ENCODE measurements around the gene SMYD3.

GRCh38 chr1:246367041-246367440 lies 140.0 kb downstream of the SMYD3 start:
- TF ChIP-seq MYNN (CRISPR knock-in tag; IDR thresholded peaks at IDR 0.05; ENCODE audit: low read depth) = no peak
- no peak for TF ChIP-seq ZNF768 (CRISPR knock-in tag; IDR thresholded peaks at IDR 0.05)
- TF ChIP-seq, protein P1, sequence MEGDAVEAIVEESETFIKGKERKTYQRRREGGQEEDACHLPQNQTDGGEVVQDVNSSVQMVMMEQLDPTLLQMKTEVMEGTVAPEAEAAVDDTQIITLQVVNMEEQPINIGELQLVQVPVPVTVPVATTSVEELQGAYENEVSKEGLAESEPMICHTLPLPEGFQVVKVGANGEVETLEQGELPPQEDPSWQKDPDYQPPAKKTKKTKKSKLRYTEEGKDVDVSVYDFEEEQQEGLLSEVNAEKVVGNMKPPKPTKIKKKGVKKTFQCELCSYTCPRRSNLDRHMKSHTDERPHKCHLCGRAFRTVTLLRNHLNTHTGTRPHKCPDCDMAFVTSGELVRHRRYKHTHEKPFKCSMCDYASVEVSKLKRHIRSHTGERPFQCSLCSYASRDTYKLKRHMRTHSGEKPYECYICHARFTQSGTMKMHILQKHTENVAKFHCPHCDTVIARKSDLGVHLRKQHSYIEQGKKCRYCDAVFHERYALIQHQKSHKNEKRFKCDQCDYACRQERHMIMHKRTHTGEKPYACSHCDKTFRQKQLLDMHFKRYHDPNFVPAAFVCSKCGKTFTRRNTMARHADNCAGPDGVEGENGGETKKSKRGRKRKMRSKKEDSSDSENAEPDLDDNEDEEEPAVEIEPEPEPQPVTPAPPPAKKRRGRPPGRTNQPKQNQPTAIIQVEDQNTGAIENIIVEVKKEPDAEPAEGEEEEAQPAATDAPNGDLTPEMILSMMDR (CRISPR knock-in tag; IDR thresholded peaks at IDR 0.05) = no peak
- no peak for TF ChIP-seq HDAC2 (CRISPR knock-in tag; IDR thresholded peaks at IDR 0.05)
- no peak for TF ChIP-seq SUZ12 (IDR thresholded peaks at IDR 0.05; ENCODE audit: low read depth, low read length)
- no peak for TF ChIP-seq GABPB1 (CRISPR knock-in tag; IDR thresholded peaks at IDR 0.05)
- no peak for TF ChIP-seq ESRRA (CRISPR knock-in tag; IDR thresholded peaks at IDR 0.05; ENCODE audit: low read depth)
- no peak for TF ChIP-seq TRIM22 (IDR thresholded peaks at IDR 0.05)
- no peak for TF ChIP-seq ZNF766 (CRISPR knock-in tag; IDR thresholded peaks at IDR 0.05; ENCODE audit: borderline replicate concordance)
- no peak for TF ChIP-seq TEAD2 (CRISPR knock-in tag; IDR thresholded peaks at IDR 0.05)
- TF ChIP-seq KDM5A (IDR thresholded peaks at IDR 0.05; ENCODE audit: borderline replicate concordance, low read length) = no peak
- TF ChIP-seq POGZ (CRISPR knock-in tag; IDR thresholded peaks at IDR 0.05) = no peak
- no peak for TF ChIP-seq REST (IDR thresholded peaks at IDR 0.05; ENCODE audit: borderline replicate concordance in 1 of 2, low read depth in 1 of 2, low read length in 2 of 2)
- TF ChIP-seq ETV6 (CRISPR knock-in tag; conservative IDR thresholded peaks at IDR 0.05) = no peak
